ENCODE results near the gene IMMP2L. TPM values are rescaled to one million over a fixed set of nuclear protein-coding genes. Genes with fewer than 3 reads are reported as not detected.
"Not testable (repeated sequence)": the region's sequence is repeated elsewhere in the genome, so short reads cannot be mapped to it uniquely, and the experiment has no call there.

IMMP2L gene
- total RNA-seq, 1 donor from 2014 or later: 29.7 TPM

- TF ChIP-seq CTCF (IDR thresholded peaks at IDR 0.05; ENCODE audit: unreplicated experiment): no peak
- Mint-ChIP-seq H3K27me3 (no peaks in the 10 kb centered on the region), H3K4me1 (ENCODE audit: low read depth) (no peaks in the 10 kb centered on the region), H3K4me3 (ENCODE audit: low read depth) (no peak overlapping the region), H3K9me3 (ENCODE audit: low read depth) (peaks cover 3% of the 10 kb centered on the region), H3K36me3 (ENCODE audit: insufficient read depth) (peaks cover 1% of the 10 kb centered on the region), H3K27ac (no peak overlapping the region)
- DNase-seq (ENCODE audit: low spot score, unreplicated experiment): no peak
Measured at GRCh38 chr7:111586711-111587409, 24.6 kb upstream of the IMMP2L start.

GRCh38 chr7:111581784-111582488, 19.6 kb upstream of the IMMP2L start:
- not testable (repeated sequence) for H3K4me1 Mint-ChIP-seq (ENCODE audit: low read depth); H3K4me3 Mint-ChIP-seq (ENCODE audit: low read depth); DNase-seq (ENCODE audit: low spot score, unreplicated experiment); H3K27ac Mint-ChIP-seq; H3K27me3 Mint-ChIP-seq; H3K36me3 Mint-ChIP-seq (ENCODE audit: insufficient read depth)
- H3K9me3 Mint-ChIP-seq (ENCODE audit: low read depth): peaks cover 16% of the 10 kb centered on the region

- H3K36me3 Mint-ChIP-seq (ENCODE audit: insufficient read depth); H3K27me3 Mint-ChIP-seq; DNase-seq (ENCODE audit: low spot score, unreplicated experiment); H3K27ac Mint-ChIP-seq; H3K4me1 Mint-ChIP-seq (ENCODE audit: low read depth); H3K4me3 Mint-ChIP-seq (ENCODE audit: low read depth): not testable (repeated sequence)
- peaks cover 17% of the 10 kb centered on the region for H3K9me3 Mint-ChIP-seq (ENCODE audit: low read depth)
Measured at GRCh38 chr7:111581207-111581606, 18.9 kb upstream of the IMMP2L start.

- TF ChIP-seq CTCF (IDR thresholded peaks at IDR 0.05; ENCODE audit: unreplicated experiment): no peak
- Mint-ChIP-seq H3K27me3 (no peaks in the 10 kb centered on the region), H3K36me3 (ENCODE audit: insufficient read depth) (peaks cover 1% of the 10 kb centered on the region), H3K4me1 (ENCODE audit: low read depth) (no peaks in the 10 kb centered on the region), H3K9me3 (ENCODE audit: low read depth) (peaks cover 24% of the 10 kb centered on the region), H3K4me3 (ENCODE audit: low read depth) (no peak overlapping the region), H3K27ac (no peak overlapping the region)
- no peak for DNase-seq (ENCODE audit: low spot score, unreplicated experiment)
Measured at GRCh38 chr7:111578754-111579153, 16.5 kb upstream of the IMMP2L start.

- Mint-ChIP-seq H3K4me3 (ENCODE audit: low read depth) (no peak overlapping the region), H3K9me3 (ENCODE audit: low read depth) (peaks cover 16% of the 10 kb centered on the region), H3K27me3 (no peaks in the 10 kb centered on the region), H3K27ac (no peak overlapping the region), H3K4me1 (ENCODE audit: low read depth) (no peaks in the 10 kb centered on the region), H3K36me3 (ENCODE audit: insufficient read depth) (no peaks in the 10 kb centered on the region)
- TF ChIP-seq CTCF (IDR thresholded peaks at IDR 0.05; ENCODE audit: unreplicated experiment): no peak
- no peak for DNase-seq (ENCODE audit: low spot score, unreplicated experiment)
Measured at GRCh38 chr7:111571720-111572119, 9.4 kb upstream of the IMMP2L start.

- H3K9me3 Mint-ChIP-seq (ENCODE audit: low read depth): peaks cover 9% of the 10 kb centered on the region
- no peaks in the 10 kb centered on the region for H3K27me3 Mint-ChIP-seq
- H3K4me3 Mint-ChIP-seq (ENCODE audit: low read depth): no peak overlapping the region
- no peak for DNase-seq (ENCODE audit: low spot score, unreplicated experiment)
- H3K4me1 Mint-ChIP-seq (ENCODE audit: low read depth): no peaks in the 10 kb centered on the region
- no peak overlapping the region for H3K27ac Mint-ChIP-seq
- no peak for TF ChIP-seq CTCF (IDR thresholded peaks at IDR 0.05; ENCODE audit: unreplicated experiment)
- no peaks in the 10 kb centered on the region for H3K36me3 Mint-ChIP-seq (ENCODE audit: insufficient read depth)
Measured at GRCh38 chr7:111568870-111569462, 6.7 kb upstream of the IMMP2L start.

Measured in progenitor cell of endocrine pancreas (in vitro differentiated cells).